HG02678 (cell line): ENCODE measurements around the gene TPCN1.

Experiments used
- ATAC-seq: cut with Tn5 transposase; IDR thresholded peaks from one replicate; pipeline ENCODE4 v1.9.1; 2021; ENCODE audit warnings: mild to moderate bottlenecking, moderate library complexity; ENCODE audit not compliant: unreplicated experiment

The TPCN1 gene

GRCh38 chr12:113332688-113333417, 111.6 kb downstream of the TPCN1 start:
- ATAC-seq, result no peak

GRCh38 chr12:113333418-113333750, 112.1 kb downstream of the TPCN1 start:
- no peak for ATAC-seq

- peak; percentile 6 for ATAC-seq
These were observed 112.9 kb downstream of the TPCN1 start for GRCh38 chr12:113333877-113334785.

- peak; percentile 94 for ATAC-seq
These were observed 113.7 kb downstream of the TPCN1 start, which contains the start of gene SLC8B1 for GRCh38 chr12:113334786-113335539. Gene SLC8B1 (minus strand): TSS chr12:113335109. CDS start chr12:113332878, 2,231 bp downstream.

- no peak for ATAC-seq
These were observed 118.3 kb downstream of the TPCN1 start for GRCh38 chr12:113339540-113339939.

GRCh38 chr12:113340061-113340460, 118.8 kb downstream of the TPCN1 start:
- no peak for ATAC-seq

- no peak for ATAC-seq
These were observed 120.3 kb downstream of the TPCN1 start for GRCh38 chr12:113341535-113341934.

- no peak for ATAC-seq
These were observed 124.1 kb downstream of the TPCN1 start for GRCh38 chr12:113345318-113345717.

- ATAC-seq, result no peak
These were observed 125.1 kb downstream of the TPCN1 start for GRCh38 chr12:113346353-113346752.

- no peak for ATAC-seq
These were observed 125.8 kb downstream of the TPCN1 start for GRCh38 chr12:113347107-113347506.

GRCh38 chr12:113347892-113348291, 126.6 kb downstream of the TPCN1 start:
- no peak for ATAC-seq
